Type B pancreatic cell (in vitro differentiated cells): ENCODE results near the gene CCL24. TPM values are rescaled to one million over a fixed set of nuclear protein-coding genes. Genes with fewer than 3 reads are reported as not detected.
"Not testable (repeated sequence)": the region's sequence is repeated elsewhere in the genome, so short reads cannot be mapped to it uniquely, and the experiment has no call there.

ENCODE experiments used
- DNase-seq: peaks from one replicate; pipeline ENCODE4 v3.0.0; 2021; ENCODE audit warnings: mixed read lengths; ENCODE audit not compliant: unreplicated experiment; ENCODE audit errors: extremely low spot score
- H3K27ac Mint-ChIP-seq: 2 replicates; pipeline ENCODE4 v1.8.0; 2021; ENCODE audit warnings: mild to moderate bottlenecking, mixed read lengths
- H3K27me3 Mint-ChIP-seq: 2 replicates; pipeline ENCODE4 v1.8.0; 2021; ENCODE audit warnings: mixed read lengths
- H3K36me3 Mint-ChIP-seq: 2 replicates; pipeline ENCODE4 v1.8.0; 2021; ENCODE audit warnings: mixed read lengths
- H3K4me1 Mint-ChIP-seq: one replicate; pipeline ENCODE4 v1.8.0; 2021; ENCODE audit warnings: mixed read lengths; ENCODE audit not compliant: unreplicated experiment
- H3K4me3 Mint-ChIP-seq: 2 replicates; pipeline ENCODE4 v1.8.0; 2021; ENCODE audit warnings: mild to moderate bottlenecking, mixed read lengths
- H3K9me3 Mint-ChIP-seq: 2 replicates; pipeline ENCODE4 v1.8.0; 2021; ENCODE audit warnings: mixed read lengths
- total RNA-seq: library from RNA; stranded (reverse); gene quantifications from 2 replicates; pipeline ENCODE4 v1.2.1, GENCODE V29; 2021; ENCODE audit warnings: low replicate concordance
- TF ChIP-seq, protein P1 (sequence below): fragments of 200-600 bp; sonication (generic); conservative IDR thresholded peaks from 2 replicates; pipeline ENCODE4 v1.5.0; 2021; ENCODE audit warnings: antibody characterized with exemption, mild to moderate bottlenecking

CCL24 gene
- total RNA-seq, 1 donor from 2014 or later: not detected

DNA sequence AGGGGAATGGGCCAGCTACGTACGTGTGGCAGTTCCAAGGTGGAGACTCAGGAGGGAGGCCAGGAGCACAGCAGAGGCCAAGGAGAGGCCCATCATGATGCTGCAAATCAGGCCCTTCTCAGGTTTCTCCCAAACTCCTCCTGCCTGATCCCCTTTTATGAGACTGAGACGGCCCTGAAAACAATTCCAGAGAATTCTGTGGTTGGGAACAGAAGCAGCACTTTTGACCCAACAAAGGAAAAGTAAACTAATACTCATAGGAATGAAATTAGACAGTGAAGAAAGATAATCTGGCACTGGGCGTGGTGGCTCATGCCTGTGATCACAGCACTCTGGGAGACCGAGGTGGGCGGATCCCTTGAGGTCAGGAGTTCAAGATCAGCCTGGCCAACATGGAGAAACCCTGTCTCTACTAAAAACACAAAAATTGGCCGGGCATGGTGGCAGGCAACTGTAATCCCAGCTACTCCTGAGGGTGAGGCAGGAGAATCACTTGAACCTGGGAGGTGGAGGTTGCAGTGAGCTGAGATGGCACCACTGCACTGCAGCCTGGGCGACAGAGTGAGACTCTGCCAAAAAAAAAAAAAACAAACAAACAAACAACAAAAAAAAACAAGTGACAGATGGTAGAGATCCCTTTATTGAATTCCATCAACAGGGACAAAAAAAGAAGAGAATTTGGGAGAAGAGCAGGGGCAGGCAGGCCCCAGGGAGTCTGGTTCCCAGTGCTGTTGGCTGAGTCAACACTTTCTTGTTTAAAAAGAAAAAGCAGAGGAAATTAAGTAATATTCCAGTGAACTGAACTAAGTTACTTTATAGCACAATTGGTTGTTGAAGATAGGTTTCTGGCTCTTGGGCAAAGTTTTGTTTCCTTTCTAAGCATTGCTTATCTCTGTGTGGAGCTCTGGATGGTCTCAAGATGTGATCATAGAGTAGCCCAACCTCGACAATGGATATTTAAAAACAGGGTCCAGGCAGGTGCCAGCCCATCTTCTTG lies 41.2 kb downstream of the CCL24 start, which contains the start of gene CCL26:
TSS of gene CCL26 (minus strand) at position 131 of the 997 bp plus-strand sequence. CDS start at position 96, 35 bp downstream.
- Mint-ChIP-seq H3K9me3 (no peaks in the 10 kb centered on the region), H3K27ac (no peak within 1 kb of the TSS), H3K4me1 (peaks cover 3% of the 10 kb centered on the region), H3K4me3 (no peak within 1 kb of the TSS), H3K27me3 (no peaks in the 10 kb centered on the region), H3K36me3 (no peaks in the 10 kb centered on the region)
- DNase-seq: no peak
- TF ChIP-seq, protein P1, sequence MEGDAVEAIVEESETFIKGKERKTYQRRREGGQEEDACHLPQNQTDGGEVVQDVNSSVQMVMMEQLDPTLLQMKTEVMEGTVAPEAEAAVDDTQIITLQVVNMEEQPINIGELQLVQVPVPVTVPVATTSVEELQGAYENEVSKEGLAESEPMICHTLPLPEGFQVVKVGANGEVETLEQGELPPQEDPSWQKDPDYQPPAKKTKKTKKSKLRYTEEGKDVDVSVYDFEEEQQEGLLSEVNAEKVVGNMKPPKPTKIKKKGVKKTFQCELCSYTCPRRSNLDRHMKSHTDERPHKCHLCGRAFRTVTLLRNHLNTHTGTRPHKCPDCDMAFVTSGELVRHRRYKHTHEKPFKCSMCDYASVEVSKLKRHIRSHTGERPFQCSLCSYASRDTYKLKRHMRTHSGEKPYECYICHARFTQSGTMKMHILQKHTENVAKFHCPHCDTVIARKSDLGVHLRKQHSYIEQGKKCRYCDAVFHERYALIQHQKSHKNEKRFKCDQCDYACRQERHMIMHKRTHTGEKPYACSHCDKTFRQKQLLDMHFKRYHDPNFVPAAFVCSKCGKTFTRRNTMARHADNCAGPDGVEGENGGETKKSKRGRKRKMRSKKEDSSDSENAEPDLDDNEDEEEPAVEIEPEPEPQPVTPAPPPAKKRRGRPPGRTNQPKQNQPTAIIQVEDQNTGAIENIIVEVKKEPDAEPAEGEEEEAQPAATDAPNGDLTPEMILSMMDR: no peak

DNA sequence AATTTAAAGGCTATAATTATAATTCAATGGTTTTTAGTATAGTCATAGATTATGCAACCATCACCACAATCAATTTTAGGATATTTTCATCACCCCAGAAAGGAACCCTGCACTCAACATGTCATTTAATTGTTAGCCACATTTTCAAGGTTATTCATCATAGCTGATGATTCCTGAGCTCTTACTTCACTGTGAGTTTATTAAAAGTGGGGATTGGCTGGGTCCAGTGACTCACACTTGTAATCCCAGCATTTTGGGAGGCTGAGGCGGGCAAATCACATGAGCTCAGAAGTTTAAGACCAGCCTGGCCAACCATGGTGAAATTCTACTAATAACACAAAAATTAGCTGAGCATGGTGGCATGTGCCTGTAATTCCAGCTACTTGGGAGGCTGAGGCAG lies 42.4 kb downstream of the CCL24 start:
- H3K27me3 Mint-ChIP-seq: no peaks in the 10 kb centered on the region
- TF ChIP-seq, protein P1: no peak
- no peaks in the 10 kb centered on the region for H3K9me3 Mint-ChIP-seq
- DNase-seq: no peak
- H3K4me1 Mint-ChIP-seq: peaks cover 3% of the 10 kb centered on the region
- no peak overlapping the region for H3K4me3 Mint-ChIP-seq
- no peak overlapping the region for H3K27ac Mint-ChIP-seq
- no peaks in the 10 kb centered on the region for H3K36me3 Mint-ChIP-seq

DNA sequence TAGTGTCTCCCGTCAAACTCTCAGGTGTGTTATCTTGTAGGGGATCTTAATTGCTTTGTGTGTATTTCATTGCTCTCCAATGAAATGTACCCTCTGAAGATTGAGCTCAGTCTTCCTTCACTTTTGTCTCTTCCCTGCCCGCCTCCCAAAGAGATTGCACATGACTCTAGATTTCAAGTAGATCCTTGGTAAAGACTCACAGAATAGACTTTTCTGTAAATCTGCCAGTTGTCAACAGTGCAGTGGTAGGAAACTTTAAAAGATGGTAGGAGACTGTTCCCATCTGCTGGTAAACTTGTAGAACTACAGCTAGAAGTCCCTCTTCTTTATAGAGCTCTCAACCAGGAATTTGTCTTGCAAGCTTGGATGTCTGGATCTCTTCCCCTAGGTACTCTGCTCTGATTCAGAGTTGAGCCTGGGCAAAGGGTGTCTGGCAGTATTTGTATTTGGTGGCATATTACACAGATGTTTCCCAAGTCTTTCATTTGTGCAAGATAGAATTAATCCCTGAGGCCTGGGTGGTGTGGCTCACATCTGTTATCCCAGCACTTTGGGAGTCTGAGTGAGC lies 51.2 kb downstream of the CCL24 start:
- Mint-ChIP-seq H3K27me3 (no peaks in the 10 kb centered on the region), H3K4me1 (peaks cover 5% of the 10 kb centered on the region), H3K4me3 (no peak overlapping the region), H3K27ac (no peak overlapping the region), H3K36me3 (no peaks in the 10 kb centered on the region), H3K9me3 (peaks cover 4% of the 10 kb centered on the region)
- no peak for DNase-seq
- TF ChIP-seq, protein P1: peak; percentile 83

DNA sequence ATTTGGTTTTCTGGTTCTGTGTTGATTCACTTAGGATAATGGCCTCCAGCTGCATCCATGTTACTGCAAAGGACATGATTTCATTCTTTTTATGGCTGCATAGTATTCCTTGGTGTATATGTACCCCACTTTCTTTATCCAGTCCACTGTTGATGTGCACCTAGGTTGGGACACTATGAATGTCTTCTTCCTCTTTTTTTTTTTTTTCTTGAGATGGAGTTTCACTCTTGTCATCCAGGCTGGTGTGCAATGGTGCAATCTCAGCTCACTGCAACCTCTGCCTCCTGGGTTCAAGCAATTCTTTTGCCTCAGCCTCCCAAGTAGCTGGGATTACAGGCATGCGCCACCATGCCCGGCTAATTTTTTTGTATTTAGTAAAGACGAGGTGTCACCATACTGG lies 51.8 kb downstream of the CCL24 start:
- DNase-seq, H3K27me3 Mint-ChIP-seq, H3K4me1 Mint-ChIP-seq, H3K36me3 Mint-ChIP-seq, H3K27ac Mint-ChIP-seq, H3K9me3 Mint-ChIP-seq, H3K4me3 Mint-ChIP-seq: not testable (repeated sequence)

Other genes starting within 250 kb of the CCL24 start
- gene HIP1, start 74.9 kb downstream of the CCL24 start, total RNA-seq: 11.1 and 33.8 TPM in 2 replicates
- 1.00 and 2.6 TPM in 2 replicates for gene CCL26, start 41.6 kb downstream of the CCL24 start, total RNA-seq
- gene RHBDD2, start 65.2 kb upstream of the CCL24 start, total RNA-seq: 73.5 and 75.1 TPM in 2 replicates
- gene POR, start 101.3 kb upstream of the CCL24 start, total RNA-seq: 122 and 153 TPM in 2 replicates
- gene TMEM120A, start 180.8 kb upstream of the CCL24 start, total RNA-seq: 22.5 and 37.1 TPM in 2 replicates
- 45.9 and 51.9 TPM in 2 replicates for gene STYXL1, start 234.2 kb upstream of the CCL24 start, total RNA-seq
- gene MDH2, start 234.3 kb upstream of the CCL24 start, total RNA-seq: 177 and 239 TPM in 2 replicates